Fibroblast of skin of abdomen (primary cell): ENCODE data around the gene ATRN. TPM values are rescaled to one million over a fixed set of nuclear protein-coding genes. Genes with fewer than 3 reads are reported as not detected.
"Not testable (repeated sequence)": the region's sequence is repeated elsewhere in the genome, so short reads cannot be mapped to it uniquely, and the experiment has no call there.

Source experiments
- DNase-seq: peaks from one replicate; pipeline ENCODE4 v3.0.0-alpha.2; 2013
- polyA plus RNA-seq, 2 experiments: library from polyadenylated mRNA; unstranded; fragments of 120-200 nt; gene quantifications; one replicate each; pipeline ENCODE4 v1.2.1, GENCODE V29; 2013; ENCODE audit not compliant: insufficient read length in 2 of 2

ATRN gene
- polyA plus RNA-seq (2013, experiment 1 of 2; ENCODE audit: insufficient read length): 30.8 TPM
- 28.9 TPM for polyA plus RNA-seq (2013, experiment 2 of 2; ENCODE audit: insufficient read length)

DNA sequence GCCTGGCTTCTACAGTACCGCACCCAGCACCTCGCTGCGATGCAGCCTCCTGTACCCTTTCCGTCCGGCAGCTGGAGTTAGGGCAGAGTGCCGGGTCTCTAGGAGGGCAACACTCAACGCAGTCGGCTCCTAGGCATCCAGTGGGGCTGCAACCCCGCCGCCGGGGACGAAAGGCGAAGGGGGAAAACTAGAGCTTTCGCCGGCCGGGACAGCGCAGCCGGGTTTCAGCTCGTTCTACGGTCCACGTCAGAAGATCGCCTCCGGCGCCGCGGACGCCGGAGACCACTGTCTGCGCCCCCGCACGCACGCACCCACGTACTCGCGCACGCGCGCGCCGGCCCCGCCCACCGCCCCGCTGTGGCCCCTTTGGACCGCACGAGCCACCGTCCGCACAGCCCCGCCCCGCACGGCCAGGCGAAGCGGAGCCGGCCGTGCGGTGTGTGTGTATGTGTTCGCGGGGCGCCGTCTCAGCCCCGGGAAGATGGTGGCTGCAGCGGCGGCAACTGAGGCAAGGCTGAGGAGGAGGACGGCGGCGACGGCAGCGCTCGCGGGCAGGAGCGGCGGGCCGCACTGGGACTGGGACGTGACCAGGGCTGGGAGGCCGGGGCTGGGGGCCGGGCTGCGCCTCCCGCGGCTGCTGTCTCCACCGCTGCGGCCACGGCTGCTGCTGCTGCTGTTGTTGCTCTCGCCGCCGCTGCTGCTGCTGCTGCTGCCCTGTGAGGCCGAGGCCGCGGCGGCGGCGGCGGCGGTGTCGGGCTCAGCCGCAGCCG, at the start of gene ATRN:
Gene ATRN (plus strand): TSS at position 392 of the 770 bp plus-strand sequence. CDS start 90 bp downstream, at position 482.
- peak; percentile 93 for DNase-seq

DNA sequence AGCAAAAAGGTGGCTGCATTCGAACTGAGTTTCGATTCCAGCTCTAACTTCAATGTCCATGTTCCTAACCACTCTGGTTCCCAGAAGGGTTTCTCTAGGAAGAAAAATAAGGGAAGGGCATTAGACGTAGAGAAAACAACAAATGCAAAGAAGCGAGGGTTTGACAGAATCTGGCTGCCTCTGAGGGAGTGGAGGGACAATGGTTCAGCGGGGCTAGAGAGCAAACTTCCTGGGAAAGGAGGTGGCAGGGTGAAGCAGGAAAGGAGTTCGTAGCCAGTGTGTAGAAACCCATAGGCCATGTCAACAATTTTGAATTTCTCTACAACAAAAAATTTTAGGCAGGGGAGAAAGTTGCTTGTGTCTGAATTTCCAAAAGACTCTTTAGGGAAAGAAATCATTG, 48.8 kb upstream of the ATRN start:
- no peak for DNase-seq

DNA sequence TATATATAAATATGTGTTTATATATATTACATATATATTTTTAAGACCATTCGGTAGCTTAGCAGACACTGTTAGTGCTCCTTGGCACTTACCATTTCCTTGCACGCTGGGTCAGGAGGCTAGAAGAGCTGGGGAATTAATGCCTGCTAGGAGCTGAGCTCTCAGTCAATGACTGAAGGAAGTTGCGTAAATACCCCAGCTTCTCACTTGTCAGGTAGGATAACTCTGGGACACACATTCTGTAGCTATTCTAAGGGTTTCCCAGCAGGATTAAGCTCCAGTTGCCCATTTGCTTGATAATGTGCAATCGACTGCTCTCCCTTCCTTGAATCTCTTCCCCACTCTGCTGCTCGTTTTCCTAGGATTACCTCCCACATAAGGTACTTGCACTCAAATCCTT, 47.7 kb upstream of the ATRN start:
- DNase-seq: no peak

DNA sequence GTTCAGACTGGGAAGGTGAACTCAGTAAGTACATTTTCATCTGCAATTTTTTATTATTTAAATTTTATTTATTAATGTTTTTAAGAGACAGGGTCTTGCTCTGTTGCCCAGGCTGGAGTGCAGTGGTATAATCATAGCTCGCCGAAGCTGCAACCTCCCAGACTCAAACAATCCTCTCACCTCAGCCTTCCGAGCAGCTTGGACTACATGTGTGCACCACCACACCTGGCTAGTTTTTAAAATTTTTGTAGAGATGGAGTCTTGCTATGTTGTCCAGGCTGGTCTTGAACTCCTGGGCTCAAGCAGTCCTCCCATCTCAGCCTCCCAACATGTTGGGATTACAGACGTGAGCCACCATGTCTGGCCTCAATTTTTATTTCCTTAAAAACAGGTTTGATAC, 44.1 kb upstream of the ATRN start:
- not testable (repeated sequence) for DNase-seq

DNA sequence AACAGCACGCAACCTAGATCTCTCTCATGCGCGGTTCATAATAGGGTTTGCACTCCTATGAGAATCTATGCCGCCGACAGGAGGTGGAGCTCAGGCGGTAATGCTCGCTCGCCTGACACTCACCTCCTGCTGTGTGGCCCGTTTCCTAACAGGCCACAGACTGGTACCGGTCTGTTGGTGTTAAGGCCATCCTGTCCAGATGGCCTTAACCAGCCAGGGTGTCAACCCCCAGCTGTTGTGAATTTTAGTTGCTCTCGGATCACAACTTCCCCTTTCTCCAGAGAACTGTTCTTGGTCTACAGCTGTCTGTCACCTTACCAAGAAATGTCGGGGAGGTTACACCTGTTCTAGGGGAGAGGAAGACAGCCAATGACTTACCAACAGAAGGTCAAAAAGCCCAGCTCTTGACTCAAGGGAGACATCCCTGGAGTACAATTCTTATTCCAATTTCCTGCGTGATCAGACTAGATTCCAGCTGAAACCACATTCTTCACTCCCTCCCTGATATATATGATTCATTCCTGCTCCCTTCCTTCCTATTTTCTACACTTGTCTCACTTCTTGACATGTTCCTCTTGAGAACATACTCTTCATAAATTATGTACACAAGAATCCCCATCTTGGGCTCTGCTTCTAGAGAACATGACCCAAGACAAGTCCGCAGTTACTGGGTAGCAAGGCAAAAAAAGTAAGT, 40.3 kb upstream of the ATRN start:
- no peak for DNase-seq

DNA sequence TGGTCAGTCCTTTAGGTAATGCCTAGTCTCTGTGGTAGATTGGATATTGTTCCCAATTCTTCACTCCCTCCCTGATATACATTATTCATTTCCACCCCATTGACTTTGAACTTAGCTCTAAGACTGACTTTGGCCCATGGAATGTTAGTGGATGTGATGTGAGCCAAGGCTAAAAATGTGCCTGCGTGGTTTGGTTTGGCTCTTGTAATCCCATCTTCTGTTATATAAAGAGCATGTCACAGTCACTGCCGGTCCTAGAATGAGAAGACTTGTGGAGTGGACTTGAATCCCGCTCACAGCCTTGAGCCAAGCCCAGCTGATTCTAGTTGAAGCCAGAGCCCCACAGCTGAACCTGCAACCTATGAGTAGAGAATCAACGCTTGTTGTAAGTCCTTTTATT, 39.7 kb upstream of the ATRN start:
- peak; percentile 8 for DNase-seq

DNA sequence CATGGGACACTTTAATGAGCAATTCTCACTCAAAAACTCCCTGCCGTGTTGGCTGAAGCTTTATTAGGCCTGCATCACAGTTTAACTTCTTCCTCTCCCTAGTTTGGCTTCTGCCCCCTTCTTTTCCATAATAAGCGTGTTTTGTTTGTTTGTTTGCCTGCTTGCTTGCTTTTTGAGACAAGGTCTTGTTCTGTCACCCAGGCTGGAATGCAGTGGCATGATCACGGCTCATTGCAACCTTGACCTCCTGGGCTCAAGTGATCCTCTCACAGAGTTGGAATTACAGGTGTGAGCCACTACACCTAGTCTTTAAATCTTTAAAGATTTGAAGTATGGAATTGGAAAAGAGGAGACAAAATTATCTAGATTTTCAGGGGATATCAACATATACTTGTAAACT, 38.0 kb upstream of the ATRN start:
- no peak for DNase-seq

DNA sequence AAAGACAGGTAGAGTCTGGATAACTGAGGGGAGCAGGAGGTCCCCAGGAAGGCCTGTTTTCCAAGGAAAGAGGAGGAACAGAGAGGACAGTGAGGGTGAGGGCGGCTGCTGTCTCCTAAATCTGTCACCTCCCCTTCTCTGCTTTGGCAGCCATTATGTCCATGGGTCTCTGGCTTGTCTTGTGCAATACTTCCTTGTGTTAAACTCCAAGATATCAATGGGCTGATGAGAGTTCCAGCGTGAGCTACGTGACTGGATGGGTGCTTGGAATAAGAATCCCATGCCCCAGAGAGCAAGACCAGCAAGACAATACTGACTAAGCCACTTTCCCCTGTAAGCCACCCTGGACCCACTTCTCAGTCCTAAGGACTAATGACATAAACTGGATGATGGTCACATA, 37.1 kb upstream of the ATRN start:
- no peak for DNase-seq

DNA sequence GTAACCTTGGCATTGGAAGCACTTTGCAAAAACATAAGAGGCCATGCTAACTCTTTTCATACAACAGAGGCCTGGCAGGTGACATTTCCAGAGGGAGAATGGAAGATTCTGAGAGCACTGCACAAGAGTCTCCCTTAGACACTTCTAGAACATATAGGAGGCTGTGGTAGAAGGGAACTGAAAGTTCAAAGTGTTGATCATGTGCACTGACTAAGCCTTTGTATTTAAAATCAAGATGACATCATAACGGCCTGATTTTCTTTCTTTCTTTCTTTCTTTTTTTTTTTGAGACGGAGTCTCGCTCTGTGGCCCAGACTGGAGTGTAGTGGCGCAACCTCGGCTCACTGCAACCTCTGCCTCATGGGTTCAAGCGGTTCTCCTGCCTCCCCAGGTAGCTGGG, 36.6 kb upstream of the ATRN start:
- DNase-seq: no peak

DNA sequence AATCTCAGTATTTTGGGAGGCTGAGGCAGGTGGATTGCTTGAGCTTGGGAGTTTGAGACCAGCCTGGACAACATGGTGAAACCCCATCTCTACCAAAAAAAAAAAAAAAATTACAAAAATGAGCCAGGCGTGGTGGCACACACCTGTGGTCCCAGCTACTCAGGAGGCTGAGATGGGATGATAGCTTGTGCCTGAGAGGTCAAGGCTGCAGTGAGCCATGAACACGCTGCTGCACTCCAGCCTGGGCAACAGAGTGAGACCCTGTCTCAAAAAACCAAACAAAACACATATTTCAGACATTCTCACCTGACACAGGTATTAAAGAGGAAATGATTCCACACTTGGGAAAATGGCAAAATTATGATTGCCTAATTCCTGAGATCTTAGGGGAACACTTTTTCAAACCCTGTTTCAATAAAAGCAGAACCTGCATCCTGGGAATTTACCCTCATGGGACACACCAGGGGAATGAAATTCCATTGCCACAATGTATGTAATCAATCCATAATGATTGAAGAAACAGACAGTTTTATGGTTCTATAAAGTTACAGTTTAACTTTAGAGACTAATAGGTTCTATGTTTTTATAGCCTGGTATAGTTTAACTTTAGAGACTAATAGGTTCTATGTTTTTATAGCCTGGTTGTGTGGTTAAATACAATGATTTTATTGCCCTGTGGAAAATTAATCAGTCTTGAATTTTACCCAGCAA, 33.8 kb upstream of the ATRN start:
- no peak for DNase-seq

DNA sequence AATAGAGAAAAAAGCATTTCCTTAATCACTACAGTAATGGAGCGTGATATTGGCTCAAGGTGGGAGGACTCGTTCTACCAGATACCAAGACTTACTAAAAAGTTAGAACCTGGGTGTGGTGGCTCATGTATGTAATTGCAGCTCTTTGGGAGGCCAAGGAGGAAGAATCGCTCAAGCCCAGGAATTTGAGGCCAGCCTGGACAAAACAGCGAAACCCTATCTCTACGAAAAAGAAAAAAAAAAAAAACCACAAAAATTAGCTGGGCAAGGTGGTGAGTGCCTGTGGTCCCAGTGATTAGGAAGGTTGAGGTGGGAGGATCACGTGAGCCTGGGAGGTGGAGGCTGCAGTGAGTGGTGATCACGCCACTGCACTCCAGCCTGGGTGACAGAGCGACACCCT, 24.0 kb upstream of the ATRN start:
- no peak for DNase-seq

DNA sequence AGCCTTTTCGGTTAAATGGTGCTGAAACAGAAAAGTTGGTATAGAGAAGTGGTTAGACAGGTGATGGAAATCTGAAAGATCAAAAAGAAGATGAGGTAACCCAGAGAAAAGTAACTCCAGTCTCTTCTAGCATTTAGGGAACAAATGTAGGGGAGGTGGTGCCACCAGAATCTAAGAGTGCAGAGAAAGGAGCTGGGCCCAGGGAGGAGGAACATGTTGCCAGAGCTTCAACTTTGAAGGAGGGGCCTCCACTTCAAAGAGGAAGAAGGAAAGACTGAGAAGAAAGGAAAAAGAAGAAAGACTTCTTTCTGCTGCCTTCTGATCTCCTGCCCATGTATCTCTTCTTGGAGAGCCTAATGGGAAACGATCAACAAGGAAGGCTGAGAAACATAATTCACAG, 23.5 kb upstream of the ATRN start:
- no peak for DNase-seq

DNA sequence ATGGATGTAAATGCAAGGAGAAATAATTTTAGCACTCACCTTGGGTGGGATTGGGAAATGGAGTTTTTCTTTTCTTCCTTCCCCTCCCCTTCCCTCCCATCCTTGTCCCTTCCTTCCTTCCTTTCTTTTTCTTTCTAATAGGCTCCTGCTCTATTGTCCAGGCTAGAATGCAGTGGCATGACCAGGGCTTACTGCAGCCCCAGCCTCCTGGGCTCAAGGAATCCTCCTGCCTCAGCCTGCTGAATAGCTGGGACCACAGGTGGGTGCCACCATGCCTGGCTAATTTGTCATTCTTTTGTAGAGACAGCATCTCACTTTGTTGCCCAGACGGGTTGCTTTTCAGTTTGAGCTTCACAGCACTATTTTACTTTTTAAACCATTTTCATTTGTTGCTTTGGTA, 21.5 kb upstream of the ATRN start:
- DNase-seq: no peak

DNA sequence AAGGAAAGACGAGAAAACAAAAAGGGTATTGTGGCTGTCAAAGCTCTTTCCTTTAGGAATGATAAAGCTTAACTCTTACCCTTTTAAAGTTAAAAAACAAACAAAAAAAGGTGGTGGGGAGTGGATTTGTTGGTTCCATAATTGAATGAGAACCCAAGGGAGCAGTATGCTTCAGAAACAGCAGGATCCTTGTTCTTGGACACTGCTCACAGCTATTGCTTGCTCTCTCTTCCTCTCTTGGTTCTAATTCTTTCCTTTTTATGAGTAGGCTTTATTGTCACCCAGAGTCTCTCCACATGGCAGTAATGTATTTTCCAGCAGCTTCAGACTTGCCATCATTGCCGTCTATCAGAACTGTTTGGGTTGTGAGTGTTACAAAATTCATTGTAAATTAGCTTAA, 18.7 kb upstream of the ATRN start:
- DNase-seq: no peak

DNA sequence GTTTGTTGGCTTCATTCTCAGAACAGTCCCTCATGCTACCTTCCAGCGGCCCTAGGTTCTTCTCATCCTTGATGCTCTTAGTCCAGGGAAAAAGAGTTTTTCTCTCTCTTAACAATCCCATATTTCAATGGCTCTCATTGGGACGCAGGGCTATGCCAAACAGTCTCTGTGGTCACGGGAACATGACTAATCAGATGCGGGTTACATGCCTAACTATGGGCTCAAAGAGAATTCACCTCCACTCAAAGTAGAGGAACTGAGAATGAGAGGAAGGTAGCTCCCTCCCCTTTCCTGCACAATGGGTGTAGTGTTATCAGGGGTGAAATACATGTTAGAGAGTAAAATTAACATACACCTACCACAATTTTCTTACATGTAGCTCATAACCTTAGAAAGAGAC, 18.1 kb upstream of the ATRN start:
- DNase-seq: no peak

DNA sequence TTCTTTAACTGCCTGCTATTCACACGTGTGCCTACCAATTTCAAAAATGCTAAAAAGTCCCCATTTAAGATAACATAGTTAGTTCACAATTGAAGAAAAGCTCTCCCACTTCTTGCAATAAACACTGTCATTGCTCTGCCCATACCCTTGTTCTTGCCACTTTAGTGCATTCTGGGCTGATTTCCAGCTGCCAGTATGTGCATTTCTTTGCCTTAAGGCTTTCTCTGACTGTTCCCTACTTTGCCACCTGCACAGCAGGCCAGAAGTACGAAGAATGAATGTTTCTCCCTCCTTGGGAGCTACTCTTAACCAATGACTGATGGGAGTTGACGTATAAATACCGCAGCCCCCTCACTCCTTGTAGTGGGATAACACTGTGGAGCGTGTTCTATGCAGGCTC, 16.0 kb upstream of the ATRN start:
- DNase-seq: no peak

DNA sequence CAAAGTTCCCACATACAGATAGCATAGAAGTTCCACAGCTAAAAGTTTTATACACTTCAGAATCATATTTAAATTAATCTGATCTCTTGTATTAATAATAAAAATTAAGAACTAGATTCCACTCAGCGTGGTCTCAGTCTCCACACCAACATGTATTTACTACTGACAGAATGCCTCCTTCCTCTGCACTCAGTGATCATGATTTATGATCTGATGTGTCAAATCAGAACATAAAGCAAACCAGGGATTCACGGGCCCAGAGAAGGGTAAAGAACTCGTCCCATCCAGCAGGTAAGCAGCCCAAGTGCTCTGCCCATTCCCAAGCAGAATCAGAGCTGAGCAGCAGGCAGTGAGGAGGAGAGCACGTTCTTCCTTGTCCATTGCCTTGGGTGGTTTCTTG, 14.2 kb upstream of the ATRN start:
- DNase-seq: no peak

DNA sequence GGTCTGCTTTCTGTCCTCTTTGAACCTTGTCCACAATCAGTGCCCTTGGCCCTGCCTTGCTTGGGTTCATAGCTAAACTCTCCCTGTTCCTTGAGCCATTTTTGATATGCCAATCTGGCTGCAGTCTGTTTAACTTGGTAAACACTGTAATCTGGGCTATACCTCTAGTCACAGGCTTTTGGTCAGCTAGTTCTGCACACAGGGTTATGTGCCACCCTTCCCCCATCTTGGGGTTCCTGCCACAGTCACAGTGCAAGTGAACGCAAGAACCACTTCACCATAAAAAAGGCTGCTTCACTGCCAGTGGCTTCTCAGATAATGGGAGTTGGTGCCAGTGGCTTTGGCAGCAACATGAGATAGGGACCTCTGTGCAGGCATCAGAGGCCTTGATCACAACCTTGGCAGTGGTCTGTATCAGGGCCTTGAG, 10.9 kb upstream of the ATRN start:
- no peak for DNase-seq

DNA sequence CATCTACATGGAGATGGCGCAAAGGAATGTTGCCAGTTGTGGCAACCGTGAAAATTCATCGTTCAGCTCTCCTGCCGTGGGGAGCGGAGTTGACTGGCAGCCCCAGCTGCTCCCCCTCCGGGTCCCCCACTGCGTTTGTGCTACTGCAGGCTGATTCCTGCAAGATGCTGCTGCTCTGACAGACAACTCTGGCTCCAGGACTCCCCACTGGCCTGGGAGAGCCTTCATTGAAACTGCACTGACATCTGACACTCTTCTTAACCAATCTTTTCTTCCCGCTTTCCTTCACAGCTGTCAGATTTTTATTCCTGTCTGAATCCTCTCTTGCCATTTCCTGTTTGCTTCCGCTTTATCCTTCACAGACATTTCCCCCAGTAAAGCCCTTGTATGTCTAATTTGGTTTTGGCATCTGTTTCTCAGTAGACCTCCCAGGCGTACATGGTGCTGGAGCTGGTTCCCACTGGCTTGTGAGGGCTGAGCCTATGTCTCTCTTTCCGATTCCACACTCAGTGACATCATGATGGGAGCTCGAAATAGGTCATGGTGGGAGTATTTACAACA, 9.5 kb upstream of the ATRN start:
- DNase-seq: peak; percentile 35

DNA sequence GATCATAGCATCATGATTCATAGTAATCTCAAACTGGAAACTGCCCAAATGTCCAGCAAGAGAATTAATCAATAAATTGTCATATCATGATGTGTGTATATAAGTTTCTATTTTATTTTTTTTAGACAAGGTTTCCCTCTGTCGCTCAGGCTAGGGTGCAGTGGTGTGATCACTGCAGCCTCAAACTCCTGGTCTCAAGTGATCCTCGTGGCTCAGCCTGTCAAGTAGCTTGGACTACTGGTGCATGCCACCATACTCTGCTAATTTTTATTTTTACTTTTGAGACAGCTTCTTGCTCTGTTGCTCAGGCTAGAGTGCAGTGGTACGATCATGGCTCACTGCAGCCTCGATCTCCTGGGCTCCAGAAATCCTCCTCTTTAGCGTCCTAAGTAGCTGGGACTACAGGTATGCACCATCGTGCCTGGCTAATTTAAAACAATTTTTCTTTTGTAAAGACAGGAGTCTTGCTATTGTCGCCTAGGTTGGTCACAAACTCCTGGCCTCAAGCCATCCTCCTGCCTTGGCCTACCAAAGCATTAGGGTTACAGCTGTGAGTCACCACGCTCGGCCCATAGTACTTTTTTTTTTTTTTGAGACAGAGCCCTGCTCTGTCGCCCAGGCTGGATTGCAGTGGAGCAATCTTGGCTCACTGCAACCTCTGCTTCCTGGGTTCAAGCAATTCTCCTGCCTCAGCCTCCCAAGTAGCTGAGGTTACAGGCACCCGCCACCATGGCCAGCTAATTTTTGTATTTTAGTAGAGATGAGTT, 8.7 kb upstream of the ATRN start:
- no peak for DNase-seq

DNA sequence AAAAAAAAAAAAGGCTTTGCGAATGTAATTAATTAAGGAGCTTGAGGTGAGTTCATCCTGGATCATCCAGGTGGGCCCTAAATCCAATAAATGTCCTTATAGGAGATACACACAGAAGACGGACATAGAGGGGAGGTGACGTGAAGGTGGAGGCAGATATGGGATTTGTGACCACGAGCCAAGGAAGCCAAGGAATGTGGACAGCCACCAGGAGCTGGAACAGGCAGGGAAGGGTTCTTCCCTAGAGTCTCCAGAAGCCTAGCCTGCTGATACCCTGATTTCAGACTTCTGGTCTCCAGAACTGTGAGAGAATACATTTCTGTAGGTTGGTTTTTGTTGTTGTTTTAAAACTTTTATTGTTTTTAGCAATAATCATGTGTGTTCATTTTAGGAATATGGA, 6.7 kb upstream of the ATRN start:
- no peak for DNase-seq

DNA sequence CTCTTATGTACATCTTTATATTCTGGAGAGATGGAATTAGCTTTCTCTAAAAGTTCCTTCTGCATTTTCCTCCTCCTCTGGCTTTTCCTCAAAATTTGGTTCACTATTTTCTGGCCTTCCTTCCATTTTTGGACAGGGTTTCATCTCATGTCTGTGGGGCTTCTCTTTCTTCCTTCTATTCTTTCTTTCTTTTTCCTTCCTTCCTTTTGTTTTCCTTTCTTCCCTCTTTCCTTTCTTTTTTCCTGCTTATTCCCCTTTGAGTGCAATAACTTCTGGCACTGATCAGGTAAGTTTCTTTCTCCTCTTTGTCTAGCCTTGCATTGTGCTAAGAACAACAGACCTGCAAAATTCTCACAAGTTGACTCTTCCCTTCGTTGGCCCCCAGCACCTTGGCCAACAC, 5.5 kb upstream of the ATRN start:
- no peak for DNase-seq
